SU-DHL-6 (cell line): ENCODE data around the gene COL18A1.

Experiments
- EZH2phosphoT487 ChIP-seq: fragments of 200-600 bp; sonication (generic), shearing (Covaris generic); conservative IDR thresholded peaks from 2 replicates; pipeline ENCODE4 v1.6.1; 2018; ENCODE audit warnings: mild to moderate bottlenecking, antibody characterized with exemption, low read length, moderate library complexity, mixed read lengths
- TF ChIP-seq, protein P1 (sequence below): fragments of 200-600 bp; sonication (generic); IDR thresholded peaks from one replicate; pipeline ENCODE4 v1.5.1; 2017; ENCODE audit warnings: antibody characterized with exemption, mild to moderate bottlenecking, low read length, moderate library complexity; ENCODE audit not compliant: insufficient read depth, poor library complexity, severe bottlenecking

DNA sequence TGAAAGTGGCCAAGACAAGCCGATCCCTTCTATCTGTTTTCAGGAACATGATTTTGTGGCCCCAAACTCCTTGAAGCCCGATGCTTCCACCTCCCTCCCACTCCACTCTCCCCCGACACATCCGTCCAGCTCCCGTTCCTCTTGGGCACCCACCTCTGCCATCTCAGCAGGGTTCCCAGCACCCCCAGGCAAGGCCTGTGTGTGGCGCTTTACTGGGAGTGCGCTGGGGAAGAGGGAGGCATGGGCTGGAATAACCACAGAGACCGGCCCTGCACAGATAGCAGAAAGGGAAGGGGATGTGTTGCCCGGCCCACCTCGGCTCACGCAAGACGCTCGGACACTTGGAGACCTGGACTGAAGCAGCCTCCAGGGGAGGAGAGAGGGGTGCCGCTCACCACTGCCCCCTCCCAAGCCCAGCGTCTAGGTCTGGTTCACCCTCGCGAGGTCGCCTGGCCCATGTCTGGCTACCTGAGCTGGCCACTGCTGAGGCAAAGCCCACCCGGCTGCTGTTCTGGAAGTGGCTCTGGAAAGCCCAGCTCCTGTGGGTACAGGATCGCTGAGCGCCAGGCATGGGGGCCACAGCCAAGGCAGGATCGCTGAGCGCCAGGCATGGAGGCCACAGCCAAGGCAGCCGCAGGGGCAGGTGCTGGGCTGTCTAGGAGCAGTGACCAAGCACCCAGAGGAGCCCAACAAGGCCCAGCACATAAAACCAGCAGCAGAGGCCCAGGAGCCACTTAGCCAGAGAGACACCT is 23.8 kb upstream of the COL18A1 start:
- TF ChIP-seq, protein P1, sequence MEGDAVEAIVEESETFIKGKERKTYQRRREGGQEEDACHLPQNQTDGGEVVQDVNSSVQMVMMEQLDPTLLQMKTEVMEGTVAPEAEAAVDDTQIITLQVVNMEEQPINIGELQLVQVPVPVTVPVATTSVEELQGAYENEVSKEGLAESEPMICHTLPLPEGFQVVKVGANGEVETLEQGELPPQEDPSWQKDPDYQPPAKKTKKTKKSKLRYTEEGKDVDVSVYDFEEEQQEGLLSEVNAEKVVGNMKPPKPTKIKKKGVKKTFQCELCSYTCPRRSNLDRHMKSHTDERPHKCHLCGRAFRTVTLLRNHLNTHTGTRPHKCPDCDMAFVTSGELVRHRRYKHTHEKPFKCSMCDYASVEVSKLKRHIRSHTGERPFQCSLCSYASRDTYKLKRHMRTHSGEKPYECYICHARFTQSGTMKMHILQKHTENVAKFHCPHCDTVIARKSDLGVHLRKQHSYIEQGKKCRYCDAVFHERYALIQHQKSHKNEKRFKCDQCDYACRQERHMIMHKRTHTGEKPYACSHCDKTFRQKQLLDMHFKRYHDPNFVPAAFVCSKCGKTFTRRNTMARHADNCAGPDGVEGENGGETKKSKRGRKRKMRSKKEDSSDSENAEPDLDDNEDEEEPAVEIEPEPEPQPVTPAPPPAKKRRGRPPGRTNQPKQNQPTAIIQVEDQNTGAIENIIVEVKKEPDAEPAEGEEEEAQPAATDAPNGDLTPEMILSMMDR: no peak
- no peak for TF ChIP-seq EZH2phosphoT487
